GM10248 (cell line): ENCODE measurements around the gene JADE2.

Experiments
- CTCF ChIA-PET: fragments of 300-600 bp; sonication (Branson Sonifier 250); formaldehyde crosslinking; extraction: SDS; loops from one replicate; lab custom pipeline; 2021; ENCODE audit warnings: antibody characterized with exemption; lab: Yijun Ruan, JAX
- POLR2A ChIA-PET: fragments of 350-650 bp; sonication (Branson Sonifier 250); formaldehyde crosslinking; extraction: SDS; loops from one replicate; lab custom pipeline; 2020; ENCODE audit warnings: antibody characterized with exemption; lab: Yijun Ruan, JAX
- DNase-seq: peaks from one replicate; pipeline ENCODE4 v3.0.0; 2012; ENCODE audit errors: extremely low spot score
- CTCF ChIP-seq: IDR thresholded peaks from 2 replicates; pipeline ENCODE4 v1.5.1; 2012; ENCODE audit warnings: mild to moderate bottlenecking, low read depth; ENCODE audit errors: extremely low read depth, missing control alignments, control extremely low read depth

JADE2 gene

GRCh38 chr5:134584662-134585061 is 59.2 kb downstream of the JADE2 start:
- TF ChIP-seq CTCF = no peak
- CTCF ChIA-PET = interaction anchor here (1.0 to 10.9 kb wide), 5 partner anchors 9 to 281 kb away, joined by 3 to 116 read pairs (median 3); no protein-coding TSS in a partner anchor
- POLR2A ChIA-PET = interaction anchor here (0.6 kb wide), 1 partner anchor 119 kb away, joined by 3 read pairs; no protein-coding TSS in a partner anchor
- no peak for DNase-seq

GRCh38 chr5:134585966-134586365 is 60.5 kb downstream of the JADE2 start:
- ChIA-PET POLR2A (no interaction called here), CTCF (interaction anchor here (0.7 to 10.9 kb wide), 17 partner anchors 11 to 546 kb away, joined by 3 to 116 read pairs (median 7); partner anchors contain the start of gene CDKN2AIPNL)
- TF ChIP-seq CTCF = no peak
- no peak for DNase-seq

GRCh38 chr5:134586866-134587524 is 61.5 kb downstream of the JADE2 start:
- CTCF ChIA-PET = interaction anchor here (0.6 to 10.9 kb wide), 98 partner anchors 10 to 592 kb away, joined by 3 to 116 read pairs (median 4); partner anchors contain the start of genes CDKN2AIPNL, PCBD2, PPP2CA and SEC24A
- DNase-seq = peak; percentile 83
- peak; percentile 92 for TF ChIP-seq CTCF
- POLR2A ChIA-PET = interaction anchor here (0.6 to 1.4 kb wide), 3 partner anchors 409 to 423 kb away, joined by 3 to 4 read pairs (median 4); partner anchors contain the start of gene SKP1

GRCh38 chr5:134590992-134591659 is 65.7 kb downstream of the JADE2 start:
- TF ChIP-seq CTCF = no peak
- POLR2A ChIA-PET = no interaction called here
- CTCF ChIA-PET = interaction anchor here (10.9 kb wide), 1 partner anchor 17 kb away, joined by 116 read pairs; no protein-coding TSS in a partner anchor
- DNase-seq = peak; percentile 18

GRCh38 chr5:134592141-134592746 is 66.8 kb downstream of the JADE2 start:
- POLR2A ChIA-PET = interaction anchor here (0.6 kb wide), 1 partner anchor 59 kb away, joined by 3 read pairs; no protein-coding TSS in a partner anchor
- CTCF ChIA-PET = interaction anchor here (0.7 to 10.9 kb wide), 6 partner anchors 10 to 553 kb away, joined by 3 to 116 read pairs (median 4); no protein-coding TSS in a partner anchor
- TF ChIP-seq CTCF = no peak
- peak; percentile 49 for DNase-seq

- TF ChIP-seq CTCF = no peak
- ChIA-PET CTCF (interaction anchor here (1.3 to 10.9 kb wide), 3 partner anchors 10 to 191 kb away, joined by 3 to 116 read pairs (median 3); no protein-coding TSS in a partner anchor), POLR2A (no interaction called here)
- DNase-seq = no peak
Observed at GRCh38 chr5:134594336-134594735, 68.9 kb downstream of the JADE2 start.
